Spleen (tissue), 11 donors: Measurements from ENCODE around the gene ARHGAP6. TPM values are rescaled to one million over a fixed set of nuclear protein-coding genes. Genes with fewer than 3 reads are reported as not detected.
"Not testable (repeated sequence)": the region's sequence is repeated elsewhere in the genome, so short reads cannot be mapped to it uniquely, and the experiment has no call there.

Source experiments
- DNase-seq: peaks from one replicate; pipeline ENCODE4 v3.0.0-alpha.2; 2020
- H3K27ac ChIP-seq, 8 donors: fragments of 200-600 bp; sonication (generic) in 7 of 8; 1 replicate in 4 of 8; 2 replicates in 4 of 8; pipeline versions ENCODE4 v1.5.0 to v1.8.0; 2016 to 2021; ENCODE audit warnings: inconsistent platforms in 4 of 8, mild to moderate bottlenecking in 4 of 8, moderate library complexity in 1 of 8
- H3K27me3 ChIP-seq, 7 donors: fragments of 200-600 bp; sonication (generic) in 6 of 7; replicated peaks in 1 of 7; 1 replicate in 4 of 7; 2 replicates in 3 of 7; pipeline versions ENCODE4 v1.5.0 to v1.8.0; 2016 to 2021; ENCODE audit warnings: inconsistent platforms in 3 of 7, mild to moderate bottlenecking in 1 of 7
- H3K36me3 ChIP-seq, 6 donors: fragments of 200-600 bp; sonication (generic) in 5 of 6; 1 replicate in 4 of 6; 2 replicates in 2 of 6; pipeline versions ENCODE4 v1.5.0 to v1.8.0; 2016 to 2021; ENCODE audit warnings: inconsistent platforms in 2 of 6
- H3K4me1 ChIP-seq, 6 donors: fragments of 200-600 bp; sonication (generic) in 5 of 6; 1 replicate in 3 of 6; 2 replicates in 3 of 6; pipeline versions ENCODE4 v1.5.0 to v1.8.0; 2016 to 2021; ENCODE audit warnings: inconsistent platforms in 3 of 6
- H3K4me3 ChIP-seq, 8 donors: fragments of 200-600 bp; sonication (generic) in 7 of 8; 1 replicate in 4 of 8; 2 replicates in 4 of 8; pipeline versions ENCODE4 v1.5.0 to v1.8.0; 2016 to 2021; ENCODE audit warnings: inconsistent platforms in 4 of 8, mild to moderate bottlenecking in 4 of 8, moderate library complexity in 2 of 8
- H3K9me3 ChIP-seq, 8 donors: fragments of 200-600 bp; sonication (generic) in 7 of 8; 1 replicate in 4 of 8; 2 replicates in 4 of 8; pipeline versions ENCODE4 v1.5.0 to v1.8.0; 2016 to 2021; ENCODE audit warnings: inconsistent platforms in 4 of 8
- CTCF ChIP-seq, 11 experiments: fragments of 200-600 bp in 7 of 11; fragments of 450-650 bp in 4 of 11; sonication (generic) in 4 of 11; IDR thresholded peaks in 8 of 11; conservative IDR thresholded peaks in 3 of 11; 1 replicate in 7 of 11; 2 replicates in 4 of 11; pipeline versions ENCODE4 v1.4.0 to v1.8.0; 2016 to 2021; ENCODE audit warnings: antibody characterized with exemption in 11 of 11, inconsistent platforms in 4 of 11, mild to moderate bottlenecking in 1 of 11
- POLR2A ChIP-seq, 3 donors: fragments of 450-650 bp; IDR thresholded peaks; one replicate each; pipeline ENCODE4 v1.5.1; 2017; ENCODE audit warnings: antibody characterized with exemption in 3 of 3, mild to moderate bottlenecking in 1 of 3
- POLR2AphosphoS5 ChIP-seq, 3 donors: sonication (generic); formaldehyde crosslinking; IDR thresholded peaks; one replicate each; pipeline ENCODE4 v1.5.1; 2017; ENCODE audit warnings: antibody characterized with exemption in 3 of 3
- WGBS, 5 donors: extraction: QIAGEN DNeasy Blood & Tissue Kit in 3 of 5; methylation state at CpG; one replicate each; pipeline versions ENCODE4 v1.1.5 to v1.1.7; 2013 to 2018; 5-methylcytosine and 5-hydroxymethylcytosine counted together
- intact Hi-C: fragments of 100-400 bp; cut with DNase I; formaldehyde crosslinking; loops from one replicate; pipeline ENCODE4 v1.15.0; 2023; ENCODE audit warnings: low total_unique reads
- polyA plus RNA-seq, 3 donors: library from polyadenylated mRNA; stranded (reverse); fragments of 200-250 nt; gene quantifications; one replicate each; pipeline ENCODE4 v1.2.1, GENCODE V29; 2013
- total RNA-seq, 7 donors: library from RNA; depleted of rRNA in 3 of 7; stranded (reverse); fragments of >200 nt in 3 of 7; fragmentation: NEBNext Ultra II Directional in 4 of 7; extraction: Animal tissue kit (Norgen Biotek cat#: 25700) in 4 of 7; gene quantifications; one replicate each; pipeline versions ENCODE4 v1.1.0 to v1.2.1, GENCODE V29; 2016 to 2021
- donor health status: healthy with polysubstance abuse.
- donor health status: DM: no; HTN: no; CAD: no; lungs with moderate emphysema.
- donor health status: DM: no; HTN: no; CAD: no.
- donor health status: Bipolar disorder and iron deficiency.
- donor health status: healthy.
- donor health status: DM: no; HTN: no; CAD: no.
- donor health status: DM: yes; HTN: yes; CAD: no.

Gene ARHGAP6
- total and polyA plus RNA-seq, 10 donors: 2.0 to 20.8 (median 12.7) TPM

- intact Hi-C loops: no loop called here
- Histone ChIP-seq H3K9me3 (peaks cover 0 to 10% (median 0%) of the 10 kb centered on the region in 8 donors), H3K27ac (peak overlapping the region in 4 of 8 donors; percentile 23 to 37 (median 33))
Measured at GRCh38 chrX:11367609-11368430, 297.9 kb downstream of the ARHGAP6 start.

GRCh38 chrX:11366998-11367595 lies 298.6 kb downstream of the ARHGAP6 start:
- H3K27ac ChIP-seq: peak overlapping the region in 4 of 8 donors; percentile 23 to 37 (median 33)
- H3K4me1 ChIP-seq: no peaks in the 10 kb centered on the region
- H3K27me3 ChIP-seq: no peaks in the 10 kb centered on the region
- intact Hi-C loops: no loop called here
- TF ChIP-seq CTCF (IDR thresholded peaks at IDR 0.05 in 8 of 11, conservative IDR thresholded peaks at IDR 0.05 in 3 of 11): no peak
- no peak for TF ChIP-seq POLR2A (IDR thresholded peaks at IDR 0.05)
- TF ChIP-seq POLR2AphosphoS5 (IDR thresholded peaks at IDR 0.05): no peak
- peaks cover 0 to 10% (median 0%) of the 10 kb centered on the region in 8 donors for H3K9me3 ChIP-seq
- no peak for DNase-seq
- H3K4me3 ChIP-seq: no peak overlapping the region
- H3K36me3 ChIP-seq: no peaks in the 10 kb centered on the region
- WGBS, 5 donors: 43 to 89% (median 75%) methylated on average over 2 of the region's 2 CpGs

More at GRCh38 chrX:11367609-11368430, 297.9 kb downstream of the ARHGAP6 start:
- TF ChIP-seq POLR2AphosphoS5 (IDR thresholded peaks at IDR 0.05): peak in 1 of 3 donors; percentile 60
- no peak for TF ChIP-seq CTCF (IDR thresholded peaks at IDR 0.05 in 8 of 11, conservative IDR thresholded peaks at IDR 0.05 in 3 of 11)
- TF ChIP-seq POLR2A (IDR thresholded peaks at IDR 0.05): no peak
- Histone ChIP-seq H3K27me3 (no peaks in the 10 kb centered on the region), H3K4me1 (no peaks in the 10 kb centered on the region), H3K36me3 (no peaks in the 10 kb centered on the region), H3K4me3 (no peak overlapping the region)
- no peak for DNase-seq
- 55 to 72% (median 61%) methylated on average over 7 of the region's 7 CpGs for WGBS, 5 donors

DNA sequence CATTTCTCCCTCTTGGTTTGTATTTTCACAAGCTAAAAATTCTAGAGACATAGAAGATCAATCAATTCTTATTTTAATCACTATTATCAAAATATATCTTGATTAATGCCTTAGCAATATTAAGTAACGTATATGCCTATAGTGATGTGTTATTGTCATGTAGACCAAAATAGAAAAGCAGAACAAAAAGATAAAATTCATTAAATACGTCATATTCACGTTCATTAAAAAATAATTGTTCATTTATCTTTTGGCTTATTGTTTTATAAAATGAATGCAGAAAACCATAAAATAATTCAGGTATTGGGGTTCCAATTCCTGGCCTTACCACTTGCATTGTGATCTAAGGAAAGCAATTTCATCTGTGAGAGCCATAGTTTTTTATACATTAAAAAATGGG lies 300.3 kb downstream of the ARHGAP6 start:
- intact Hi-C loops: no loop called here
- Histone ChIP-seq H3K27ac (no peak overlapping the region), H3K9me3 (peaks cover 0 to 10% (median 0%) of the 10 kb centered on the region in 8 donors), H3K27me3 (no peaks in the 10 kb centered on the region), H3K4me3 (no peak overlapping the region), H3K4me1 (no peaks in the 10 kb centered on the region), H3K36me3 (no peaks in the 10 kb centered on the region)
- no peak for DNase-seq
- TF ChIP-seq POLR2A (IDR thresholded peaks at IDR 0.05) (no peak), CTCF (IDR thresholded peaks at IDR 0.05 in 8 of 11, conservative IDR thresholded peaks at IDR 0.05 in 3 of 11) (no peak), POLR2AphosphoS5 (IDR thresholded peaks at IDR 0.05) (no peak)
- 82 to 98% (median 88%) methylated on average over 3 of the region's 3 CpGs for WGBS, 5 donors

DNA sequence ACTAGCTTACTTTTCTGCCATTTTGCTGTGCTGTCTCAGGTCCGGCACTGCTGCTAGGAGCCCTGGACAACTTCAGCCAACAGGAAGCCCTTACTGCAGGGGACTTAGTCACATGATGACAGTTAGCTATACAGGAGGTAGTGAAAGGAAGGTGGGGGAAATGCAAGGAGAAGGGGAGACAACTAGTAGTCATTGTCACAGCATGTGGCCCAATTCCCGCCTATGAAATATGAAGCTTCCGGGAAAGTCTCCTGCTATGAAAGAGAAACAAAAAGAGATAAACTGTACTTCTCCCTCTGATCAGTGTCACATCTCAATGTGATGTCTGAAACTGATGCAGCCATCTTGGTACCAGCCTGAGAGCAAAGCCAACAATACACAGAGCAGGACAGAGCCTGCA lies 300.9 kb downstream of the ARHGAP6 start:
- Histone ChIP-seq H3K4me1 (no peaks in the 10 kb centered on the region), H3K4me3 (no peak overlapping the region), H3K36me3 (no peaks in the 10 kb centered on the region), H3K27me3 (no peaks in the 10 kb centered on the region), H3K9me3 (peaks cover 0 to 10% (median 0%) of the 10 kb centered on the region in 8 donors), H3K27ac (no peak overlapping the region)
- intact Hi-C loops: no loop called here
- WGBS, 5 donors: 91 to 96% (median 93%) methylated on average over 3 of the region's 3 CpGs
- TF ChIP-seq POLR2A (IDR thresholded peaks at IDR 0.05) (no peak), POLR2AphosphoS5 (IDR thresholded peaks at IDR 0.05) (no peak), CTCF (IDR thresholded peaks at IDR 0.05 in 8 of 11, conservative IDR thresholded peaks at IDR 0.05 in 3 of 11) (no peak)
- DNase-seq: no peak

DNA sequence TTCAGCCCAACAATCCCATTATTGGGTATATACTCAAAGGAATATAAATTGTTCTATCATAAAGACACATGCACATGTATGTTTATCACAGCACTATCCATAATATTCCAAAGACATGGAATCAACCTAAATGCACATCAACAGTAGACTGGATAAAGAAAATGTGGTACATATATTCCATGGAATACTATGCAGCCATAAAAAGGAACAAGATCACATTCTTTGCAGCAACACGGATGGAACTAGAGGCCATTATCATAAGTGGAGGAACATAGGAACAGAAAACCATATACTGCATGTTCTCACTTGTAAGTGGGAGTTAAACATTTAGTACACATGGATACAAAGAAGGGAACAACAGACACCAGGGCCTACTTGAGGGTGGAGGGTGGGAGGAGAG lies 301.9 kb downstream of the ARHGAP6 start:
- H3K36me3 ChIP-seq, DNase-seq, H3K4me1 ChIP-seq, intact Hi-C loops, H3K9me3 ChIP-seq, H3K4me3 ChIP-seq, H3K27me3 ChIP-seq: not testable (repeated sequence)
- peak overlapping the region in 1 of 8 donors; percentile 64 for H3K27ac ChIP-seq
- 74 to 97% (median 79%) methylated on average over 1 of the region's 1 CpG for WGBS, 5 donors
